Measurements from ENCODE around the gene AHDC1.
"Not testable (repeated sequence)": the region's sequence is repeated elsewhere in the genome, so short reads cannot be mapped to it uniquely, and the experiment has no call there.

AHDC1 gene

DNA sequence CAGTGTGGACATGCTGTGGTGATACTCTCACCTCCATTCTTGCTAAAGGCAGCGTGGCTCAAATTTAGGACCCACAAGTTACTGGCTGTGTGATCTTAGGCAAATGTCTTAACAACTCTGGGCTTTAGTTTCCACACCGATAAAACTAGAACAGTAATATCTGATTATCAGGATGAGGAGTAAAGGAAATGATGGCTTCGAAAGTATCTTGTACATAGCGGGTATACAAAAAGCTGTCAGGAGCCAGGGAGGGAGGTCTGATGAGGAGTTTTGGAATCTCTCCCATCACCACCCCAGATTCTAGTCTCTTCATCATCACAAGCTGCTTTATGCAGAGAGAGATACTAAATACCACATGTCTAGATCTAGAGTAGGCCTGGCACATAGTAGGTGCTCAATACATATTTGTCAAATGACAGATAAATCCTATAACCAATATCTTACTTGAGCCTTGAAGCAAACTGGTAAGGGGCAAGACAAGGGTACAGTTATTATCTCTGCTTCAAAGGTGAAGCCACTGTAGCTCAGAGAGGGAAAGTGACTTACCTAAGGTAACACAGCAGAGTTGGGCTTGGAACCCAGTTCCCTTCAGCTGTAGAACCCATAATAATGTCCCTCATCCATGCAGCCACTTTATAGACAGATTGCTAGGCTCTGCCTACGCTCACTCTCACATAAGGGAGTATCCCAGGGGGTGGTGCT, 40.6 kb upstream of the AHDC1 start:
- H3K4me3 ChIP-seq (ENCODE audit: low read depth in 1 of 2, low read length in 1 of 2) = no peak overlapping the region
- H3K27ac ChIP-seq = peak overlapping the region; percentile 40
- no peaks in the 10 kb centered on the region for H3K9me3 ChIP-seq
- no peaks in the 10 kb centered on the region for H3K36me3 ChIP-seq
- peaks cover 54 to 60% of the 10 kb centered on the region in 2 experiments for H3K4me1 ChIP-seq (ENCODE audit: control insufficient read depth in 1 of 2, insufficient read depth in 1 of 2, low read depth in 1 of 2, low read length in 1 of 2)
- TF ChIP-seq, protein P1, sequence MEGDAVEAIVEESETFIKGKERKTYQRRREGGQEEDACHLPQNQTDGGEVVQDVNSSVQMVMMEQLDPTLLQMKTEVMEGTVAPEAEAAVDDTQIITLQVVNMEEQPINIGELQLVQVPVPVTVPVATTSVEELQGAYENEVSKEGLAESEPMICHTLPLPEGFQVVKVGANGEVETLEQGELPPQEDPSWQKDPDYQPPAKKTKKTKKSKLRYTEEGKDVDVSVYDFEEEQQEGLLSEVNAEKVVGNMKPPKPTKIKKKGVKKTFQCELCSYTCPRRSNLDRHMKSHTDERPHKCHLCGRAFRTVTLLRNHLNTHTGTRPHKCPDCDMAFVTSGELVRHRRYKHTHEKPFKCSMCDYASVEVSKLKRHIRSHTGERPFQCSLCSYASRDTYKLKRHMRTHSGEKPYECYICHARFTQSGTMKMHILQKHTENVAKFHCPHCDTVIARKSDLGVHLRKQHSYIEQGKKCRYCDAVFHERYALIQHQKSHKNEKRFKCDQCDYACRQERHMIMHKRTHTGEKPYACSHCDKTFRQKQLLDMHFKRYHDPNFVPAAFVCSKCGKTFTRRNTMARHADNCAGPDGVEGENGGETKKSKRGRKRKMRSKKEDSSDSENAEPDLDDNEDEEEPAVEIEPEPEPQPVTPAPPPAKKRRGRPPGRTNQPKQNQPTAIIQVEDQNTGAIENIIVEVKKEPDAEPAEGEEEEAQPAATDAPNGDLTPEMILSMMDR (IDR thresholded peaks at IDR 0.05) = no peak
- H3K27me3 ChIP-seq = no peaks in the 10 kb centered on the region

DNA sequence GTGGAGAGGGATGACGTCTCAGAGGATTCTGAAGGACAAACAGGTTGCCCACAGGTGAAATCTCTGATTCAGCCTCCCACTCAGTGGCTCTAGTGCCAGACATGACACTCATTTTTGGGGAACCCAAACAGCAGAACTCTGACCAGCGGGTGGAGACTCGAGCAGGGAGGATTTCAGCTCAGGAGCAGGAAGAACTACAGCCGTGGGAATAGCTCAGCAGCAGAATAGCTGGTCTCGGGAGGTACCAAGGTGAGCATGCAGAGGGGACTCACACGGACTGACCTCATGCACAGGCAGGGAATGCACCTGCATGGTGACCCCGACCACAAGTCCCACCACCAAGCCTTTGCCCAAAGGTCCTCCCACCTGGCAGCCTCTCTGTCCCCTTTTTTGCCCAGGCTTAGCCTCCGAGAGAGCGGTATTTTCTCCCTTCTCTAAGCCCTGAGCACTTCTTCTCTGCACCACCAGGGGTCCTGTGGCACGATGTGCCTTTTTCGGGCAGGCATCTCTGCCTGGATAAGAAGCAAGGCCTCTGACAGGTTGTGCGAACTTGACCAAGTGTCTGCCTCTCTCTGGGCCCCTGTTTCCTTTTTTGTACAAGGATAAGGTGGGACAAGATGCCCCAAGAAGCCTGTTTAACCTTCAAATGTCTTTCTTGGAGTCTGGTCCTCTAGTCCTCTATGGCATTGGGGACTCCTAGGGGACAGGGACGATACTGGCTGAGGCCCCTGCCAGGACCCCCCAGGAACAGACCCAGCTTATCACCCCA, 39.8 kb upstream of the AHDC1 start:
- Histone ChIP-seq H3K4me1 (ENCODE audit: control insufficient read depth in 1 of 2, insufficient read depth in 1 of 2, low read depth in 1 of 2, low read length in 1 of 2) (peaks cover 49 to 52% of the 10 kb centered on the region in 2 experiments), H3K27ac (peak overlapping the region; percentile 40), H3K36me3 (no peaks in the 10 kb centered on the region), H3K27me3 (no peaks in the 10 kb centered on the region), H3K9me3 (no peaks in the 10 kb centered on the region), H3K4me3 (ENCODE audit: low read depth in 1 of 2, low read length in 1 of 2) (no peak overlapping the region)
- TF ChIP-seq, protein P1 (IDR thresholded peaks at IDR 0.05) = peak; percentile 71

DNA sequence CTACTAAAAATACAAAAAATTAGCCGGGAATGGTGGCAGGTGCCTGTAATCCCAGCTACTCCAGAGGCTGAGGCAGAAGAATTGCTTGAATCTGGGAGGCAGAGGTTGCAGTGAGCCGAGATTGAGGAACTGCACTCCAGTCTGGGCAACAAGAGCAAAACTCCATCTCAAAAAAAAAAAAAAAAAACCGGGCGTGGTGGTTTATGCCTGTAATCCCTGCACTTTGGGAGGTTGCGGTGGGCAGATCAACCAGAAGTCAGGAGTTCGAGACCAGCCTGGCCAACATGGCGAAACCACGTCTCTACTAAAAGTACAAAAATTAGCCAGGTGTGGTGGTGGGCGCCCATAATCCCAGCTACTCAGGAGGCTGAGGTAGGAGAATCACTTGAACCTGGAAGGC, 36.6 kb upstream of the AHDC1 start:
- not testable (repeated sequence) for H3K27me3 ChIP-seq, H3K36me3 ChIP-seq

DNA sequence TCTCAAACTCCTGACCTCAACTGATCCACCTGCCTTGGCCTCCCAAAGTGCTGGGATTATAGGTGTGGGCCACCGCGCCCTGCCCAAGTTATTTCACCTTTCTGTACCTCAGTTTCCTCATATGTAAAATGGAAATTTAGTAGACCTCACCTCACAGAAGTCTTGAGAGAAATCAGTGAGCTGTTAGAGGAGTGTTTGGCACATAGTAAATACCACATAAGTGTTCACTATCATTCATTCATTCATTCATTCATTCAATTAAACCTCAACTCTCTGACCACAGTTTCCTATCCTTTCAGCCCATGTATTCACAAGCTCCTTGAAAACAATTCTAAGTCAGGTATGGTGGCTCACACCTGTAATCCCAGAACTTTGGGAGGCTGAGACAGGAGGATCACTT, 34.9 kb upstream of the AHDC1 start:
- TF ChIP-seq, protein P1 (IDR thresholded peaks at IDR 0.05) = no peak
- H3K4me1 ChIP-seq (ENCODE audit: control insufficient read depth in 1 of 2, insufficient read depth in 1 of 2, low read depth in 1 of 2, low read length in 1 of 2) = peaks cover 33 to 34% of the 10 kb centered on the region in 2 experiments
- no peaks in the 10 kb centered on the region for H3K9me3 ChIP-seq
- no peak overlapping the region for H3K27ac ChIP-seq
- H3K4me3 ChIP-seq (ENCODE audit: low read depth in 1 of 2, low read length in 1 of 2) = no peak overlapping the region
- H3K36me3 ChIP-seq = no peaks in the 10 kb centered on the region
- H3K27me3 ChIP-seq = no peaks in the 10 kb centered on the region

More for the DNA sequence above, 36.6 kb upstream of the AHDC1 start:
- peaks cover 37 to 42% of the 10 kb centered on the region in 2 experiments for H3K4me1 ChIP-seq (ENCODE audit: control insufficient read depth in 1 of 2, insufficient read depth in 1 of 2, low read depth in 1 of 2, low read length in 1 of 2)
- H3K27ac ChIP-seq; H3K9me3 ChIP-seq; H3K4me3 ChIP-seq (ENCODE audit: low read depth in 1 of 2, low read length in 1 of 2): not testable (repeated sequence)

DNA sequence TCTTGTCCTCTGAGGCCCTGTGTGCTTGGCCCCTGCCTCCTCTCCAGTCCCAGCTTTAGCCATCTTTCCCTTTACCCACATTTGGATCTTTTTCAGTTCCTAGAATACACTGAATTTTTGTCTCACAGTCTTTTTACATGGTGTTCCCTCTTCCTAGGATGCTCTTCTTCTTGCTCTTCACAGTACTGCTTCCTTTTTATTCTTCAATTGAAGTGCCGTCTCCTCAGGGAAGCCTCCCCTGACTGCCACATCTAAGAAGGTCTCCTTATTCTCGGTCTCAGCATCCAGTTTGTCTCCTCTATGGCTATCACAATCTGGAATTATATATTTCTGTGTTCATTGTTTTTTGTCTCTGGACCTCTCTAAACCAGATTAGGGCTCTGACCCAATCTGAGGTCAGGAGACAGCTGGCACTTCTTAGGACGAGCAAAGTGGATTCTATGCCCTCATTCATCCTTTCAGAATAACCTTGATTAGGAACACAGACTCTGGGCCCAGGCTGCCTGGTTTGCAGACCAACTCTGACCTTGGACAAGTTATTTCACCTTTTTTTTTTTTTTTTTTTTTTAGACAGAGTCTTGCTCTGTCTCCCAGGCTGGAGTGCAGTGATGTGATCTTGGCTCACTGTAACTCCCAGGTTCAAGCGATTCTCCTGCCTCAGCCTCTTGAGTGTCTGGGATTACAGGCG, 34.2 kb upstream of the AHDC1 start:
- Histone ChIP-seq H3K36me3 (peaks cover 5% of the 10 kb centered on the region), H3K4me3 (ENCODE audit: low read depth in 1 of 2, low read length in 1 of 2) (no peak overlapping the region), H3K9me3 (no peaks in the 10 kb centered on the region), H3K27me3 (no peaks in the 10 kb centered on the region), H3K27ac (no peak overlapping the region), H3K4me1 (ENCODE audit: control insufficient read depth in 1 of 2, insufficient read depth in 1 of 2, low read depth in 1 of 2, low read length in 1 of 2) (peaks cover 35% of the 10 kb centered on the region in 2 experiments)
- TF ChIP-seq, protein P1 (IDR thresholded peaks at IDR 0.05) = no peak
